GM12801 (cell line): ENCODE measurements around the gene ATAD3C.

Experiments used
- TF ChIP-seq, protein P1 (sequence below): IDR thresholded peaks from one replicate; pipeline ENCODE4 v1.5.1; 2011; ENCODE audit warnings: control low read depth; ENCODE audit not compliant: insufficient read length; ENCODE audit errors: extremely low read depth

ATAD3C gene

DNA sequence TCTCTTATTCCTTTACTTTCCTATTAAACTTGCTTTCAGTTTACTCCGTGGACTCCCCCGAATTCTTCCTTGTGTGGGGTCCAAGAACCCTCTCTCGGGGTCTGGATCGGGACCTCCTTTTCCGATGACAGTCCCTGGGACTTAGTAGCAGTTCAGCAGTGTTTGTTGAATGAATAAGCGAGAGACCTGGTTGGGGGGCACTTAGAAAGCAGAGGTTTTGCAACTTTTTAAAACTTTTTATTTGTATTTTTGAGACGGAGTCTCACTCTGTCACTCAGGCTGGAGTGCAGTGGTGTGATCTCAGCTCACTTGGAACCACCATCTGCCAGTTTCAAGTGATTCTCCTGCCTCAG, 26.3 kb upstream of the ATAD3C start:
- TF ChIP-seq, protein P1, sequence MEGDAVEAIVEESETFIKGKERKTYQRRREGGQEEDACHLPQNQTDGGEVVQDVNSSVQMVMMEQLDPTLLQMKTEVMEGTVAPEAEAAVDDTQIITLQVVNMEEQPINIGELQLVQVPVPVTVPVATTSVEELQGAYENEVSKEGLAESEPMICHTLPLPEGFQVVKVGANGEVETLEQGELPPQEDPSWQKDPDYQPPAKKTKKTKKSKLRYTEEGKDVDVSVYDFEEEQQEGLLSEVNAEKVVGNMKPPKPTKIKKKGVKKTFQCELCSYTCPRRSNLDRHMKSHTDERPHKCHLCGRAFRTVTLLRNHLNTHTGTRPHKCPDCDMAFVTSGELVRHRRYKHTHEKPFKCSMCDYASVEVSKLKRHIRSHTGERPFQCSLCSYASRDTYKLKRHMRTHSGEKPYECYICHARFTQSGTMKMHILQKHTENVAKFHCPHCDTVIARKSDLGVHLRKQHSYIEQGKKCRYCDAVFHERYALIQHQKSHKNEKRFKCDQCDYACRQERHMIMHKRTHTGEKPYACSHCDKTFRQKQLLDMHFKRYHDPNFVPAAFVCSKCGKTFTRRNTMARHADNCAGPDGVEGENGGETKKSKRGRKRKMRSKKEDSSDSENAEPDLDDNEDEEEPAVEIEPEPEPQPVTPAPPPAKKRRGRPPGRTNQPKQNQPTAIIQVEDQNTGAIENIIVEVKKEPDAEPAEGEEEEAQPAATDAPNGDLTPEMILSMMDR, result no peak

- TF ChIP-seq, protein P1, result no peak
These were observed 24.8 kb upstream of the ATAD3C start for GRCh38 chr1:1424707-1425106.

- TF ChIP-seq, protein P1, result no peak
These were observed 24.1 kb upstream of the ATAD3C start for GRCh38 chr1:1425426-1425752.

DNA sequence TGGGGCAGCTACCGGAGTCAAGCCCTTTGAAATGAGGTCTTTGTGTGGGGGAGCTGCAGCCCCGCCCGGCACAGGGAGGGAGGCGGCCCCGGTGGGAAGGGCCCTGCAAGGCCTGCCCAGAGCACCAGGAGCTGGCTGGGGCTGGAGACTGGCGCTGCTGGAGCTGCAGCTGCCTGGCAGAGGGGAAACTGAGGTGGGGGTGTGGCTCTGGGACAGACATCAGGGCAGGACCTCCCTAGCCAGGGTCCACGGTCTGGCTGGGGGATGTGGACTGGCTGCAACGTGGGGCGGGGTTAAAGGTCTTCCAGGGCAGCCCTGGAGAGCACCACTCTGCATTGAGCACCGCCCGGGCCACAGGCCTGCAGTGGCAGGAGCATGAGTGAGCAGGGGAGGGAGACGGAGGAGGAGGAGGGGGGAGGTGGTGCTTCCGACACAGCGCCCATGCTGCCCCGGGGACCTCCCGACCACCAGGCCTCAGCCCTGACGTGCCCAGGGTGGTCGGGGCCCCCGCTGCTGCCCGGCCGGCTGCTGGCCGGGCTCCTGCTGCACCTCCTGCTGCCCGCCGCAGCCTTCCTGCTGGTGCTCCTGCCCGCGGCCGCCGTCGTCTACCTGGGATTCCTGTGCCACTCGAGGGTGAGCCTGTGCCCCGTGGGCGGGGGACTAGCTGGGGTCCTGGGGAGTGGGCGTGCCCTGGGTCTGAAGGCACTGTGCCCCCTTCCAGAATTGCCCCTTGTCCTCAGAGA, 23.6 kb upstream of the ATAD3C start:
- TF ChIP-seq, protein P1, result no peak

GRCh38 chr1:1426496-1427105, 22.9 kb upstream of the ATAD3C start:
- TF ChIP-seq, protein P1, result no peak

DNA sequence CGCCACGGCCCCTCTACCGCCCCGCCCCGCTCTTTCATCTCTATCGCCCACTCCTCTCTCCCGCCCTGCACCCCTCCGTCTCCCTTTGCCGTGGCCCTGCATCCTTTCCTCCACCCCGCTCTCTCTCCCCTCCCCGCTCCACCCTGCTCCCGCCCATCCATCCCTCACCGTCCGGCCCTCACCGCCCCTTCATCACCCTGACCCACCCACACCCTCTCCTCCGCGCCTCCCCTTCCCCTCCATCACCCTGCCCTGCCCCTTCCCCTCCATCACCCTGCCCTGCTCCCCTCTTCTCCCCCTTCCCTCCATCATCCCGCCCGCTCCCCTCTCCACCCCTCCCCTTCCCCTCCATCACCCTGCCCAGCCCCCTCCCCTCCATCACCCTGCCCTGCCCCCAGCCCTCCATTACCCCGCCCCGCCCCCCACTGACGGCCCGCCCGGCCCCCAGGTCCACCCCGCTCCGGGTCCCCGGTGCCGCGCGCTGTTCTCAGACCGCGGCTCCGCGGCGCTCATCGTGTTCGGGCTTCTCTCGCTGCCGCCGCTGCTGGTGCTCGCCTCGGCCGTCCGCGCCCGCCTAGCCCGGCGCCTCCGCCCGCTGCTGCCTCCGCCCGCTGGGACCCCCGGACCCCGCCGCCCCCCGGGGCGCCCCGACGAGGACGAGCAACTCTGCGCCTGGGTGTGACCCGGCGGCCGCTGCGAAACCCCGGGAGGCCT, 22.2 kb upstream of the ATAD3C start:
- TF ChIP-seq, protein P1, result no peak

GRCh38 chr1:1427820-1428148, 21.7 kb upstream of the ATAD3C start:
- TF ChIP-seq, protein P1, result no peak
